DND-41 (cell line): ENCODE data around the gene ARPC1B.

Experiments used
- CTCF ChIP-seq: IDR thresholded peaks from 2 replicates; pipeline ENCODE4 v1.5.1; 2012; ENCODE audit warnings: borderline replicate concordance, low read length, moderate library complexity, mild to moderate bottlenecking; ENCODE audit not compliant: poor library complexity, severe bottlenecking; ENCODE audit errors: extremely low read depth
- EZH2 ChIP-seq: IDR thresholded peaks from 3 replicates; pipeline ENCODE4 v1.6.1; 2012; ENCODE audit warnings: borderline replicate concordance, low read depth, mild to moderate bottlenecking, moderate library complexity, low read length, inconsistent platforms; ENCODE audit not compliant: severe bottlenecking

GRCh38 chr7:99389772-99390171 is 15.2 kb downstream of the ARPC1B start:
- TF ChIP-seq CTCF = no peak
- no peak for TF ChIP-seq EZH2
